Breast epithelium (tissue), 4 donors: ENCODE data around the gene DNAH10. TPM values are rescaled to one million over a fixed set of nuclear protein-coding genes. Genes with fewer than 3 reads are reported as not detected.
A peak's percentile ranks its signal among the peaks of the same experiment; 100 is the strongest.

ENCODE experiments used
- DNase-seq, 2 donors: peaks; one replicate each; pipeline ENCODE4 v3.0.0-alpha.2; 2019; ENCODE audit warnings: low spot score in 2 of 2
- H3K27ac ChIP-seq, 2 donors: fragments of 200-600 bp; sonication (generic) in 1 of 2; one replicate each; pipeline ENCODE4 v1.5.1; 2016 to 2019; ENCODE audit warnings: mild to moderate bottlenecking in 1 of 2
- H3K27me3 ChIP-seq, 2 donors: fragments of 200-600 bp; sonication (generic) in 1 of 2; one replicate each; pipeline versions ENCODE4 v1.5.1 to v1.6.0; 2017 to 2019; ENCODE audit warnings: control low read depth in 1 of 2, mild to moderate bottlenecking in 1 of 2
- H3K36me3 ChIP-seq: fragments of 200-600 bp; one replicate; pipeline ENCODE4 v1.5.1; 2019
- H3K4me1 ChIP-seq, 2 donors: fragments of 200-600 bp; sonication (generic); one replicate each; pipeline ENCODE4 v1.5.1; 2016 to 2019; ENCODE audit warnings: control low read depth in 1 of 2
- H3K4me3 ChIP-seq, 3 donors: fragments of 200-600 bp; sonication (generic); 1 replicate in 2 of 3; 2 replicates in 1 of 3; pipeline ENCODE4 v1.5.1; 2016 to 2019; ENCODE audit warnings: mild to moderate bottlenecking in 3 of 3, moderate library complexity in 2 of 3
- H3K9me3 ChIP-seq, 2 donors: fragments of 200-600 bp; sonication (generic) in 1 of 2; one replicate each; pipeline ENCODE4 v1.5.1; 2016 to 2019; ENCODE audit warnings: control low read depth in 1 of 2
- CTCF ChIP-seq, 3 donors: fragments of 450-650 bp; IDR thresholded peaks; one replicate each; pipeline ENCODE4 v1.5.1; 2016 to 2017; ENCODE audit warnings: antibody characterized with exemption in 3 of 3, mild to moderate bottlenecking in 3 of 3, moderate library complexity in 3 of 3
- POLR2A ChIP-seq: fragments of 450-650 bp; IDR thresholded peaks from one replicate; pipeline ENCODE4 v1.6.1; 2016; ENCODE audit warnings: antibody characterized with exemption, mild to moderate bottlenecking, moderate library complexity
- POLR2AphosphoS5 ChIP-seq, 3 donors: sonication (generic); formaldehyde crosslinking; IDR thresholded peaks; one replicate each; pipeline ENCODE4 v1.6.1; 2017; ENCODE audit warnings: antibody characterized with exemption in 3 of 3
- intact Hi-C: fragments of 100-400 bp; cut with DNase I; formaldehyde crosslinking; loops from one replicate; pipeline ENCODE4 v1.15.1; 2023; ENCODE audit warnings: low total_unique reads
- total RNA-seq, 3 donors: library from RNA; depleted of rRNA; stranded (reverse); fragments of >200 nt; gene quantifications; one replicate each; pipeline ENCODE4 v1.1.0, GENCODE V29; 2016

The DNAH10 gene
- total RNA-seq, 3 donors from 2014 or later, result under 0.01 to 0.44 (median 0.33) TPM

GRCh38 chr12:123971449-123971769, 209.3 kb downstream of the DNAH10 start:
- Histone ChIP-seq H3K4me1 (no peaks in the 10 kb centered on the region), H3K27ac (peak overlapping the region; percentile 94 to 98), H3K9me3 (no peaks in the 10 kb centered on the region), H3K4me3 (peak overlapping the region; percentile 87 to 95 (median 95)), H3K36me3 (no peaks in the 10 kb centered on the region), H3K27me3 (no peaks in the 10 kb centered on the region)
- no peak for DNase-seq
- intact Hi-C loops, result no loop called here
- TF ChIP-seq POLR2A (no peak), CTCF (IDR thresholded peaks at IDR 0.05) (no peak), POLR2AphosphoS5 (IDR thresholded peaks at IDR 0.05) (no peak)

DNA sequence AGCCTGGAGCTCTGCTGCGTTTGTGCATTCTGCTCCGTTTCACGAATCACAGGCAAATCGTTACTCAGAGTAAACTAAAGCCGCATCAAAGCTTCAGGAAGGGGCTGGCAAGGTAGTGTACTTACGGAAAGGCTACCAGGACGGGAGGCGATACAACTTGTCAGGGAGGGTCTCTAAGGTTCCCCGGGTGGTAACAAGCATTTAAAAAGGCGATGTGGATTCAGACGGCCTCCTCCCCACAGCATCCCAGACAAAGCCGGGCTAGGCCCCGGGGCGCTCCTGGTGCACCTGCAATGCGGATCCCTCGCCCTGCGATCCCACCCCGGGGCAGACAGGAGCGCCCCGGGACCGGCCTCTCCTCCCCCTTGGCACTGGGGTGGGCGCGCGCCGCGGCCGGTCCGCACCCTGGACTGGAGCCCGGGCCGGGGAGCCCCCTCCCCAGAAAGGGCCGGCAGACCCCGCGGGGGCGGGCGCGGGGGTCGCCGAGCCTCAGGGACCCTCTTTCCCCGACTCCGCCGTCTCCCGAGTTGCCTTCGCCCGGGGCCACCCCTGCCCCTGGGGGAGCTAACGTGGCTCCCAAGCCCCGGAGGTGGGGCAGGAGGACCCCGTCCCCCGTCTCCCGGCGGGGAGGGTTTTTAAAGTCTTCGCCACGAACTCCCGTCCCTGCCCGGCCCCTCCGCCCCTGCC, 209.8 kb downstream of the DNAH10 start:
- intact Hi-C loops, result no loop called here
- H3K9me3 ChIP-seq, result no peaks in the 10 kb centered on the region
- DNase-seq, result peak; percentile 22 to 57
- H3K27ac ChIP-seq, result peak overlapping the region; percentile 94 to 98
- TF ChIP-seq POLR2AphosphoS5 (IDR thresholded peaks at IDR 0.05), result peak in 1 of 3 donors; percentile 10
- no peak for TF ChIP-seq POLR2A
- TF ChIP-seq CTCF (IDR thresholded peaks at IDR 0.05), result no peak
- no peaks in the 10 kb centered on the region for H3K27me3 ChIP-seq
- peak overlapping the region; percentile 87 to 95 (median 95) for H3K4me3 ChIP-seq
- no peaks in the 10 kb centered on the region for H3K36me3 ChIP-seq
- H3K4me1 ChIP-seq, result no peaks in the 10 kb centered on the region

DNA sequence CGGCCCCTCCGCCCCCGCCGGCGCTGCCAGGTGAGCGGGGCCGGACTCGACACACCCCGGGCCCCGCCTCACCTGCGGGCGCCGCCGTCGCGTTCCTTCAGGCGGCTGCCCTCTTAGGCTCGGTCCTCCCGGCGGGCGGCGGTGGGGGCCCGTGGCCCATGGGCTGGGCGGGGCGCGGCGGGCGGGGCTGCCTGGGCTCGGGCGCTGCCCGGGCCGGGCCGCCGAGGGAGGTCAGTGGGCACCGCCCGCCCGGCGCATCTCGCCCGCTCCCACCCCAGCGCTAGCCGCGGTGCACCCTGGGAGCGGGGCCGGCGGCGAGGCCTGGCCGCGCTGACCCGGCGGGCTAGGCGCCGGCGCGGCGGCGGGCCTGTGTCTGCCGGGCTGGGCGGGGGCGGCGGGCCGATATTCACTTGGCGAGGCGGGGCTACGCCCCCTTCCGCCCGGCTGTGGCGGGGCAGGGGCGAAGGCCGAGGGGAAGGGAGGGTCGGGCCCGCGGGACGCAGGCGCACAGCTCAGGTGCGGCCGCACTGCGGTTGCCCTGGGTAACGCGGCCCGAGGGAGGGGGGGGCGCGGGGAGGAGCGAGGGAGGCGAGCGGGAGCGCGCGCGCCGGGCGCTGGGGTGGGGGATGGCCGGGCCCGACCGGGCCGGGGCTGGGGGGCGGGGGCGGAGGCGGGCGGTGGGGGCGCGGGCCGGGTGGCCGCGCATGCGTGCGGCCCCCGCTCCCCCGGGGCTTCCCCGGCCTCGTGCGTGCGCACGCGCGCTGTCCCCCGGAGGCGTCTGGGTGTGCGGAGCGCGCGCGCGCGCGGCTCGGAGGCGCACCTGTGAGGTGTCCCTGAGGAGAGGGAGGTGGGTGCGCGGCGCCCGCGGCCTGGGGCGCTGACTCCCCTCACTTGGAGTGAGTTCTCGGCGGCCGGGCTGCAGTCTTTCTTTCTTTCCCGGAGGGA, 210.6 kb downstream of the DNAH10 start, which contains the start of the genes CCDC92 and ZNF664:
TSS of gene CCDC92 (minus strand) at position 375 of the 945 bp plus-strand sequence. CDS start 28,526 bp downstream, outside the sequence.
TSS of gene ZNF664 (plus strand) at position 759 of the 945 bp plus-strand sequence. CDS start 38,930 bp downstream, outside the sequence.
- Histone ChIP-seq H3K27ac (peak within 1 kb of the TSS; percentile 94 to 98), H3K9me3 (no peaks in the 10 kb centered on the region), H3K27me3 (no peaks in the 10 kb centered on the region), H3K4me1 (no peaks in the 10 kb centered on the region), H3K4me3 (peak within 1 kb of the TSS; percentile 87 to 95 (median 95)), H3K36me3 (no peaks in the 10 kb centered on the region)
- peak; percentile 84 to 88 for DNase-seq
- intact Hi-C loops, result no loop called here
- peak in 1 of 3 donors; percentile 23 for TF ChIP-seq POLR2AphosphoS5 (IDR thresholded peaks at IDR 0.05)
- TF ChIP-seq POLR2A, result no peak

DNA sequence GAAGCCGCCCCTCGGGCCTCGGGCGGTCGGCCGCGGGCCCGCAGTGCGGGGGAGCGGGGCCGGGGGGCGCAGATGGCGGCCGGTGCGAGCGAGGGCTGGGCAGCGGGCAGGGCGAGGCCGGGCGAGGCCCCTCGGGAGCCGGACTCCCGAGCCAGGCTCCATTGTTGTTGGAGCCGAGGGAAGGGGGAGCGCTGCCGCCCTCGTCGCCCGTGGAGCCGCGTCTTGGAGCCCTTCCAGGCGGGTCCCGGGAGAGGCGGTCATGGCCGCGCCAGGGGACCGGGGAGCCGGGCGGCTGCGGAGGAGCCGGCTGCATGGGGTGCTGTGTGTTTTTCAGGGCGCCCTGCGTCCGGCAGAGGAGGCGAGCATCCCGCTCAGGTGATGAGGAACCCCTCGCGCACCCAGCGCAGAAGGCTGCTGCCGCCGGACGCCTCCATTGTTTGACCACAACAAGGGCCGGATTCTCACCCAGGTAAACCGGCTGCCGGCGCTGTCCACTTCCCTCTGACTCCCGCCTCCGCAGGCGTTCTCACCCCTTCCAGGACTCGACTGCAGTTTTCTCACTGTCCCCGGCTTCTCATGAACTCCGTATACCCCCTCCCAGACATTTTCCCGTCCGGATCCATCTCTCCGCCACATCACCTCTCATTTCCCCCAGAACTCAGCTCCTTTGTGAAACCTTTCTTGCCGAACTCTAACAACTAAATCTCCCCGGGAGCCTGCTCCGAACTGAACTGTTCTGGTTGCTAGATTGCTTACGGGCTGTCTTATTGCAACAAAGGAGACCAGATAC, 211.6 kb downstream of the DNAH10 start:
- Histone ChIP-seq H3K9me3 (no peaks in the 10 kb centered on the region), H3K4me1 (no peaks in the 10 kb centered on the region), H3K27me3 (no peaks in the 10 kb centered on the region), H3K4me3 (peak overlapping the region; percentile 87 to 95 (median 95)), H3K36me3 (no peaks in the 10 kb centered on the region), H3K27ac (peak overlapping the region; percentile 94 to 98)
- peak; percentile 21 to 55 for DNase-seq
- TF ChIP-seq POLR2A (no peak), CTCF (IDR thresholded peaks at IDR 0.05) (no peak), POLR2AphosphoS5 (IDR thresholded peaks at IDR 0.05) (no peak)
- intact Hi-C loops, result no loop called here

DNA sequence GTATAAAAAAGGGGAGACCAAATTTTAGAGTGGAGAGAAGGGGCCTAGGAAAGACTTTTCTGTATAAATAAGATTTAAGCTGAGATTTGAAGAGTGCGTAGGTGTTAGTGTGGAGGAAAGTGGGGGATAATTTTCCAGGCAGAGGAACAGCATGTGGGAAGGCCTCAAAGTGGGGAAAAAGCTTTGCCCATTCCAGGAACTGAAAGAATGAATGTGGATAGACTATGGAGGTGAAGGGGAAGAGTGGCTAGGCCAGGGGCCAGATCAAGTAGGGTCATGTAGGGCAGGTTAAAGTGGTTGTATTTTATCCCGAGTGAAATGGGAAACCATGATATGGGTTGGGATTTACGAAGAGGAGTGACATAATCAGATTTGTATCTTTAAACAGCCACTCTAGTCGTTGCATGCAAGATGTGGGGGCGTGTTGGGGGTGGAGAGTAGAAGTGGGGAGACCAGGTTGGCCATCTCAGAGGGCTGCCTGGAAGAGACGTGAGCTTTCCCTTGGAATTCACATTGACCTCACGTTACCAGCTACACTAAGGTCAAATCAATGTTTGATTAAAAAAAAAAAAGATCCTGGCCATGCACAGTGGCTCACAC, 214.2 kb downstream of the DNAH10 start:
- no peaks in the 10 kb centered on the region for H3K4me1 ChIP-seq
- no peak overlapping the region for H3K27ac ChIP-seq
- no peak for TF ChIP-seq POLR2AphosphoS5 (IDR thresholded peaks at IDR 0.05)
- TF ChIP-seq CTCF (IDR thresholded peaks at IDR 0.05), result no peak
- no peak for TF ChIP-seq POLR2A
- no peak for DNase-seq
- H3K9me3 ChIP-seq, result no peaks in the 10 kb centered on the region
- no peak overlapping the region for H3K4me3 ChIP-seq
- H3K36me3 ChIP-seq, result no peaks in the 10 kb centered on the region
- intact Hi-C loops, result no loop called here
- H3K27me3 ChIP-seq, result no peaks in the 10 kb centered on the region
